LNCAP (cell line): ENCODE measurements around the gene OPTN.

Experiments
- CTCF ChIP-seq: fragments of 450-650 bp; IDR thresholded peaks from 2 replicates; pipeline ENCODE4 v1.5.1; 2017; ENCODE audit warnings: mild to moderate bottlenecking

The OPTN gene

DNA sequence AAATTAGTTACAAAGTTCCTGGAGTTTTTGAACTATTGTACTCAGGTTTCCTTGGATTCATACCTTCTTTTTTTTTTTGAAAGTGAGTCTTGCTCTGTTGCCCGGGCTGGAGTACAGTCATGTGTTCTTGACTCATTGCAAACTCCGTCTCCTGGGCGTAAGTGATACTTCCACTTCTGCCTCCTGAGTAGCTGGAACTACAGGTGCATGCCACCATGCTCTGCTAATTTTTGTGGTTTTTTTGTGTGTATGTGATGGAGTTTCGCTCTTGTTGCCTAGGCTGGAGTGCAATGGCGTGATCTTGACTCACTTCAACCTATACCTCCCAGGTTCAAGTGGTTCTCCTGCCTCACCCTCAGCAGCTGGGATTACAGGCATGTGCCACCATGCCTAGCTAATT is 83.7 kb downstream of the OPTN start:
- no peak for TF ChIP-seq CTCF

GRCh38 chr10:13184276-13184675 is 84.3 kb downstream of the OPTN start:
- TF ChIP-seq CTCF = no peak

DNA sequence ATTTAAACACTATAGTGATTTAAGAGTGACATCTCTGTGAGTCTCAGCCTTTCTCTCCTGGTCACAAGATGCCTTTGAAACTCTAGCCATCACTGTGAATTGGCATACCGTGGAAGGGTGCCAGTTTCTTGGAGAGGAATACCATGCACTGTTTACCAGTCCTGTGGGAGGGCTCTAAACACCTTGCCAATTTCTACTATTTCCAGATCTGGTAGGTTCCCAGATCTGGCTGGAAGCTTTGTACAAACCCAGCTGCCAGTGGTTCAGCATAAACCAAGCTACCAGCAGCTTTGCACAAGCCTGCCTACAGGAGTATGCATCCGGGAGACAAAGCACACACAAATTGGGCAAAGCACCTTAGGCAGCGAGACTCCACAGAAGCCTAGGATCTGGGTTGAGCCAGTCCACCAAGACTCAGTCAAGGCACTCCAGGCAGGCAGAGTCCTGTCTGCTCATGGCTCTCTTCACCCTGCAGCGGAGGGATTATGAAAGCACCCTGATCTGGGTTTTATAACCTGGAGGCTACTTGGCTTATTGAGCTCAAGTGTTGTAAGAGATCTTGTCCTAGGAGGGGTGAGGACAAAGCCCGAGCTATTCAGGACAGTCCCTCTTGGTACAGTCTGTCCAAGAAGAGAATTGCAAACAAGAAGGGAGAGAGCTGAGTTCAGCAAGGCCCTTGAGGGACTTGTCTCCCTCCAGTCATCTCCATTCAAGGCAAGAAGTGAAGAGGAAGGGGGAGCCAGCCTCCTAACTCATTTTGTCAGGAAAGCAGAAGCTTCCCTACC is 85.0 kb downstream of the OPTN start:
- no peak for TF ChIP-seq CTCF

- TF ChIP-seq CTCF = no peak
Measured at GRCh38 chr10:13187135-13187534, 87.2 kb downstream of the OPTN start.
